ENCODE results near the gene BSX.

- TF ChIP-seq, protein P1, sequence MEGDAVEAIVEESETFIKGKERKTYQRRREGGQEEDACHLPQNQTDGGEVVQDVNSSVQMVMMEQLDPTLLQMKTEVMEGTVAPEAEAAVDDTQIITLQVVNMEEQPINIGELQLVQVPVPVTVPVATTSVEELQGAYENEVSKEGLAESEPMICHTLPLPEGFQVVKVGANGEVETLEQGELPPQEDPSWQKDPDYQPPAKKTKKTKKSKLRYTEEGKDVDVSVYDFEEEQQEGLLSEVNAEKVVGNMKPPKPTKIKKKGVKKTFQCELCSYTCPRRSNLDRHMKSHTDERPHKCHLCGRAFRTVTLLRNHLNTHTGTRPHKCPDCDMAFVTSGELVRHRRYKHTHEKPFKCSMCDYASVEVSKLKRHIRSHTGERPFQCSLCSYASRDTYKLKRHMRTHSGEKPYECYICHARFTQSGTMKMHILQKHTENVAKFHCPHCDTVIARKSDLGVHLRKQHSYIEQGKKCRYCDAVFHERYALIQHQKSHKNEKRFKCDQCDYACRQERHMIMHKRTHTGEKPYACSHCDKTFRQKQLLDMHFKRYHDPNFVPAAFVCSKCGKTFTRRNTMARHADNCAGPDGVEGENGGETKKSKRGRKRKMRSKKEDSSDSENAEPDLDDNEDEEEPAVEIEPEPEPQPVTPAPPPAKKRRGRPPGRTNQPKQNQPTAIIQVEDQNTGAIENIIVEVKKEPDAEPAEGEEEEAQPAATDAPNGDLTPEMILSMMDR (IDR thresholded peaks at IDR 0.05; ENCODE audit: insufficient read depth, low read length): no peak
- TF ChIP-seq REST (IDR thresholded peaks at IDR 0.05; ENCODE audit: insufficient replicate concordance, low read depth) (no peak), POLR2AphosphoS5 (IDR thresholded peaks at IDR 0.05; ENCODE audit: low read depth) (no peak), GABPA (IDR thresholded peaks at IDR 0.05; ENCODE audit: low read depth) (no peak)
Observed at GRCh38 chr11:123030517-123030916, 48.9 kb upstream of the BSX start.
